Amniotic stem cell (primary cell): Measurements from ENCODE around the gene FBXW8.

ENCODE experiments used
- DNase-seq: peaks from one replicate; lab custom pipeline; 2025; lab: John Stamatoyannopoulos, UW

FBXW8 gene

GRCh38 chr12:116887897-116888296, 22.9 kb upstream of the FBXW8 start:
- no peak for DNase-seq

DNA sequence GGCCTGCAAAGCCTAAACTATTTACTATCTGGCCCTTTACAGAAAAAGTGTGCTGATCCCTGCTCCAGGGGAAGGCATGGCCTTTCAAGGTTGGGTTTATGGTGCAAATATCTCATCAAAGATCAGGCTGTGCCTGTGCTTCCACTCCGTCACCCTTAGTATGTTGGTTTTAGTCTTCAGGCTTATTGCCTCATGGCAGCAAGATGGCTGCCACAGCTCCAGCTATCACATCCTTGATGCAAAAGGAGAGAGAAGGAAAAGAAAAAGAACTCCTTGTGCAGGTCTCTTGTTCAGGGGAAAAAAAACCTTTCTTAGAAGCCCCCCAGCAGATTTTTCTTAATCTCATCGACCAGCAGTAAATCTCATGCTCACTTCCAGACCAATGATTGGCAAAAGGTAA, 20.4 kb upstream of the FBXW8 start:
- no peak for DNase-seq

DNA sequence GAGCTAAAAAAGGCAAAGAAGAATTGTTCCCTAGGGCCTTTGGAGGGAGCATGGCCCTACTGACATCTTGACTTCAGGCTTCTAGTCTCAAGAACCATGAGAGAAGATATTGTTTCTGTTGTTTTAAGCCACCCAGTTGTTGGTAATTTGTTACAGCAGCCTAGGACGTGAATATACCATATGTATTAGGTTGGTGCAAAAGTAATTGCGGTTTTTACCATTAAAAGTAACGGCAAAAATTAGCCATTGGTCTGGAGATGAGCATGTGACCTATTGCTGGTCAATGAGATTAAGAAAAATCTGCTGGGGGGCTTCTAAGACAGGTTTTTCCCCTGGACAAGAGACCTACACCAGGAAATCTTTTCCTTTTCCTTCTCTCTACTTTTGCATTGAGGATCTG, 19.7 kb upstream of the FBXW8 start:
- no peak for DNase-seq

DNA sequence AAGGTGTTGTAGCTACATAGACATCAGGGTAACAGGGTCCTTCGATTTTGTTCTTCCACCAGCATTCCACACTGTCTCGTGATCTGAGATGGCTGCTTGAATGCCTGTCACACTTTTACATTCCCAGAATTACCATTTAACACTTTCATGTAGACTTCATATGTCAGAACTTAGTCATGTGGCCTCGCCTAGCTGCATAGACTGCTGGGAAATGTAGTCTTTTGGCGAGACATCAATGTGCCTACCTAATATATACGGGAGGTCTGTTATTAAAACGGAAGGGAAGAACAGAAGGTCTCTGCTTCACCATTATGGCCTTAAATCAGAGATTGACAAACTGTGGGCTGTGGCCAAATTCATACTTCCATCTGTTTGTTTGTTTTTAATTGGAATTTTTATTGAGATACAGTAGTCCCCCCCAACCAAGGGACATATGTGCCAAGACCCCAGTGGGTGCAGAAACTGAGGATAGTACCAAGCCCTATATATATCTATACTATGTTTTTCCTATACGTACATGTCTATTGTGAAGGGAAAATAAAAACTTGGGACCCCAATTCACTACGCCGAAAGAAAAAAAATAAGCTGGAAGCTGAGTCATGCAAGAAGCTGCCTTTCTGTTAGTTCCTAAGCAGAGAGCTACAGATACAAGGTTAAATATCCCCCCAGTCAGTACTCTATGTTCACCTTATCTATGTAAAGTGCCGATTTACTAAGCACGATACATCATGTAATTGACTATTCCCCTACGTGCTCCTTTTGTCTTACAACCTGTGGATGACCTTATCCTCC, 18.2 kb upstream of the FBXW8 start:
- no peak for DNase-seq

DNA sequence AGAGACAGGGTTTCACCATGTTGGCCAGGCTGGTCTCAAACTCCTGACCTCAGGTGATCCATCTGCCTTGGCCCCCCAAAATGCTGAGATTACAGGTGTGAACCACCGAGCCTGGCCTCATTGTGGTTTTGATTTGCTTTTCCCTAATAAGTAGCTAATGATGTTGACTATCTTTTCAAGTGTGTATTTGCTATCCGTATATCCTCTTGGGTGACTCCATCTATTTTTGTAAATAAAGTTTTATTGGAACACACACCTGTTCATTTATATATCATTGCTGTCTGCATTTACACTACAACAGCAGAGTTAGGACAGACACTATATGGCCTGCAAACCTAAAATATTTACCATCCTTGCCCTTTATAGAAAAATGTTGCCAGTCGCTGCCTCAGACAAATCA, 15.8 kb upstream of the FBXW8 start:
- no peak for DNase-seq

DNA sequence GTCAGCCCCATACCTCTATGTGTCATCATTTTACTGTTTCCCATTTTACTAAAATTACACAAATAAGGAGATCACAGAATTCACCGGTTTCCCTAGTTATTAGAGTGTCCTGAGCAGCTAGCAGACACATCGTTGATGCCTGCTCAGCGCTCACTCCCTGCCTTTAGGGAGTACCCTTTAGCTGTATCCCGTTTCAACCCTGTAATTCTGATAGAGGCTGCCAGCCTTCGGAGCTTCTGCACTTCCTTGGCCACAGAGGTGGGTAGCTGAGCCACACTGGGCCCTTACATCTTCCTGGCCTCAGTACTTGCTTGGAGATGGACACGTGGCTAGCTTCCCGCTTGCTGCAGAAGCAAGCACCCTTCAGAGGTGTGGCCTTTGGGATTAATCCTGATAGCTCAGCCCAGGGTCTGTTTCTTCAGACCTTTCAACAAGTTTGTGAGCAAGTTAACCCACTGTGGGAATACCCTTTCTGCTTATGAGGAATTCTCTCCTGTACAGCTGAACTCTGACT, 14.3 kb upstream of the FBXW8 start:
- DNase-seq, result no peak

DNA sequence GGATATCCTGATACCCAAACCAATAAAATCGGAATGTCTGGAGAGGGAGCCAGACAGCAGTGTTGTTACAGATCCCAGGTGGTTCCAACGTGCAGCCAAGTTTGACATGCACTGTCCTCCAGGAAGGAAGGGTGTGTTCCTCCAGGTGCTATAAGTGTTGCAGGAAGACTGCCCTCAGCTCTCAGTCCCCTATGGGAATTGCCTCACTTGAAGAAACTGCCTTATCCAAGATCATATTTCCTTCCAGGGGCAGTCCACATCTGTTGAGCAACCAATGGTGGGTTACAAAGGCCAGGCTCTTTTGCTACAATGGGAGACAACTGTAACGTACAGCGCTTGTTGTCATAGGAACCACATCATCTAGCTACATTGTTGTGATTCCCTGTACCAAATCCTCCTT, 13.3 kb upstream of the FBXW8 start:
- DNase-seq, result no peak

DNA sequence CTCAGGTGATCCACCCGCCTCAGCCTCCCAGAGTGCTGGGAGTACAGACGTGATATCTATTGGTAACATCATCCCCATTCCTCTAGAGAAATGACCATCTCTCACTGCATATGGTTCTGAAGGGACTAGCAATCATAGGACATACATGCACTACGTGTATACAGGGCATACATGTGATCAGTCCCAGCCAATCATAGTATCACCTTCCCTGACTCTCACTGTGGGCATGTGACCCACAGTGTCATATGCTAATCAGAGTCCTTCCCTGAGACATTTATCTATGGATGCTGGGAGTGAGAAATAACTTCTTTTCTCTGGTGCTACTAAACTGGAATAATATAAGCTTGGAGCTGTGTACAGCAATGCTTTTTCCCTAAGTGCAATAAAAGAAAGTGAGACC, 12.1 kb upstream of the FBXW8 start:
- DNase-seq, result no peak

GRCh38 chr12:116901612-116902011, 9.1 kb upstream of the FBXW8 start:
- no peak for DNase-seq

DNA sequence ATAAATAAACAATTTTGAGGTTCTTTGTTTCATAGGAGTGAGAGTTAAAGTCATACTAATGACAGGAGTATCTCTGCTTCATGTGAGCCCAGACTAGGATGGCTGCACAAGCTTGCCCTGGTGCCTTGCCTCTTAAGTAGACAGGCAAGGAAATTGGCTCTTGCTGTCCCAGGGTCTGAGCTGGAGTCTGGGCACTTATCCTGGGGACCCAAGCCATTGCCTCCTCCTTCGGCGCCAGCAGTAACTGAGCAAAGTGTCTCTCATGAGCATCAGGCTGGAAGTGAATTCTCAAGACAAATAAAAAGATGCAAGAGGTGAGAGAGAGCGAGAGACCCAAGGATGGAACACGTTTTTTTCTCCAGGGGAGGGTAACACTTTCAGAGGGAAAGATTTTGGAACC, 6.9 kb upstream of the FBXW8 start:
- DNase-seq, result no peak

- DNase-seq, result no peak
Observed at GRCh38 chr12:116906285-116906684, 4.5 kb upstream of the FBXW8 start.

GRCh38 chr12:116910280-116910644, 488 bp upstream of the FBXW8 start:
- DNase-seq, result no peak

DNA sequence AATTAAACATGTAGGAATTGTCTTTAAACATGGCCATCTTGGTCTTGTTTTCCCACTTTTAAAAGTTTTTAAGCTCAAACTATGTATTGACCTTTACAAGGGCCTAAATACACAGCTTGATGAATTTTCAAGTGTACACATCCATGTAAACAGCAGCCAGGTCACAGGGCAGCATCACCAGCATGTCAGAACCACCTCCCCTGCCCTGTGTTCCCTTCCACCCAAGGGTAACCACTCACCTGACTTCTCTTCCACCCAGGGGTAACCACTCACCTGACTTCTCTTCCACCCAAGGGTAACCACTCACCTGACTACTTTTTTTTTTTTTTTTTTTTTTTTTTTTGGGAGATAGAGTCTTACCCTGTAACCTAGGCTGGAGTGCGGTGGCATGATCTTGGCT, 4.6 kb downstream of the FBXW8 start:
- DNase-seq, result no peak

- DNase-seq, result peak; percentile 22
Observed at GRCh38 chr12:116916122-116916521, 5.4 kb downstream of the FBXW8 start.

GRCh38 chr12:116916714-116917114, 6.0 kb downstream of the FBXW8 start:
- no peak for DNase-seq

GRCh38 chr12:116918464-116918863, 7.7 kb downstream of the FBXW8 start:
- DNase-seq, result no peak

GRCh38 chr12:116919247-116919661, 8.5 kb downstream of the FBXW8 start:
- DNase-seq, result no peak

- DNase-seq, result no peak
Observed at GRCh38 chr12:116919706-116920485, 9.1 kb downstream of the FBXW8 start.

DNA sequence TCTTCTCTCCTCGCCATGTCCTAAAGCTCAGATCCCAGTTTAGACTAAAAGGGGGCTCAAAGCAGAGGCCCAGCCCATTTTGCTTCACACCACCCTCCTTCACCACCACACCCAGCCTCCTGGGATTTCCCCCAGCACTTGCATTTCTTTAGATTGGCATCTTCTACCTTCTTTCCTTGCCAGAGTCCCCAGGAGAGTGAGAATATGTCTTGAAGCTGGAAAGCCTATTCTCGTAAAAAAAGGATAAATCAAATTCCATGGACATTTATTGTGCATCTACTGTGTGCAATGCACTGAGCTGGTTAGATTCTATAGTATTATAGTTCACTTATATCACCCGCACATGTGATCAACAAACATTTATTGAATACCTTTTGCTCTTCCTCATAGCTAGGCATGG, 10.2 kb downstream of the FBXW8 start:
- DNase-seq, result no peak

DNA sequence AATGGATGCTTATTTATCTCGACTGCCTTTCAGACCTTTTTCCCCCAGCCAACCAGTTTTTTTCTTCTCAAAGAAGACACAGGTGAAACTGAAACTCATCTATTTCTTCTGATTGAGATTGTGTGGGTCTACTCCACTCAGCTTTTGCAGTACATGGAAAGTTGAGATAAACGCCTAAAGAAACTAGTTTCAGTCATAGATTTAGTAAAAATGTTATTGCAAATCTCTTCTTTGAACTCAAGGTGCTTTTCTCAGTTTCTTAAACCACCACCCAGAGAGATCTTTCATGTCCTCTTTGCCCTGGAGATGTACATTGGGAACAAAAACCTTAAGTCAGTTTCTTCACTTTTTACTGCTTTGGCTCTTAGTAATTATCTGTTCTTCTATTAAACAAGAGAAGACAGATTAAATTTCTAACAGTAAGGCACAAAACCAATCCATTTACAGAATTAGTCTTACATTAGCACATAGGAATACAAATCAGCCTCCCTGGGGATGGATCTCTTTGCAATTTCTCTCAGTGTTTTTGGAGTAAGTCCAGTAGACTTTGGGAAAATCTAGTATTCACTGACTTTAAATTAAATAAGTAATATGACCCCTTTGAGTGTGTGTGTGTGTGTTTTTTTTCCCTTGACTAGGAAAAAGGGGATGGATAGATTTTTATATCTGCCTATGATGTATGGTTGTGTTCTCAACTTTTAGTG, 11.6 kb downstream of the FBXW8 start:
- DNase-seq, result no peak

- DNase-seq, result peak; percentile 4
Observed at GRCh38 chr12:116924558-116925453, 14.1 kb downstream of the FBXW8 start.
